ENCODE results near the gene KPNA3. TPM values are rescaled to one million over a fixed set of nuclear protein-coding genes. Genes with fewer than 3 reads are reported as not detected.
"Not testable (repeated sequence)": the region's sequence is repeated elsewhere in the genome, so short reads cannot be mapped to it uniquely, and the experiment has no call there.

KPNA3 gene
- total RNA-seq, 1 donor = 46.6 TPM

GRCh38 chr13:49810567-49811526 is 18.4 kb upstream of the KPNA3 start:
- no peak overlapping the region for H3K4me3 ChIP-seq (ENCODE audit: low read depth, low read length)
- no peak for TF ChIP-seq CTCF (IDR thresholded peaks at IDR 0.05; ENCODE audit: insufficient read depth, low read length)
- DNase-seq (ENCODE audit: low read depth) = peak; percentile 50

- no peak overlapping the region for H3K4me3 ChIP-seq (ENCODE audit: low read depth, low read length)
- no peak for TF ChIP-seq CTCF (IDR thresholded peaks at IDR 0.05; ENCODE audit: insufficient read depth, low read length)
- no peak for DNase-seq (ENCODE audit: low read depth)
These were observed 15.2 kb upstream of the KPNA3 start for GRCh38 chr13:49807681-49808080.

- TF ChIP-seq CTCF (IDR thresholded peaks at IDR 0.05; ENCODE audit: insufficient read depth, low read length) = no peak
- peak; percentile 16 for DNase-seq (ENCODE audit: low read depth)
- H3K4me3 ChIP-seq (ENCODE audit: low read depth, low read length) = no peak overlapping the region
These were observed 13.6 kb upstream of the KPNA3 start for GRCh38 chr13:49806126-49806536.

- not testable (repeated sequence) for DNase-seq (ENCODE audit: low read depth); H3K4me3 ChIP-seq (ENCODE audit: low read depth, low read length)
These were observed 10.6 kb upstream of the KPNA3 start for GRCh38 chr13:49803047-49803446.

GRCh38 chr13:49802426-49802825 is 9.9 kb upstream of the KPNA3 start:
- H3K4me3 ChIP-seq (ENCODE audit: low read depth, low read length) = no peak overlapping the region
- TF ChIP-seq CTCF (IDR thresholded peaks at IDR 0.05; ENCODE audit: insufficient read depth, low read length) = no peak
- DNase-seq (ENCODE audit: low read depth) = no peak

GRCh38 chr13:49791711-49792549 is 552 bp downstream of the KPNA3 start:
- peak; percentile 45 for DNase-seq (ENCODE audit: low read depth)
- H3K4me3 ChIP-seq (ENCODE audit: low read depth, low read length) = peak overlapping the region; percentile 81
- no peak for TF ChIP-seq CTCF (IDR thresholded peaks at IDR 0.05; ENCODE audit: insufficient read depth, low read length)

- H3K4me3 ChIP-seq (ENCODE audit: low read depth, low read length) = peak overlapping the region; percentile 81
- peak; percentile 32 for DNase-seq (ENCODE audit: low read depth)
- TF ChIP-seq CTCF (IDR thresholded peaks at IDR 0.05; ENCODE audit: insufficient read depth, low read length) = no peak
These were observed 1.2 kb downstream of the KPNA3 start for GRCh38 chr13:49791315-49791710.

Measured in fibroblast of the aortic adventitia (primary cell).